ENCODE data around the gene IQSEC3.

- TF ChIP-seq CTCF (conservative IDR thresholded peaks at IDR 0.05): no peak
- no peak for TF ChIP-seq ZFX (IDR thresholded peaks at IDR 0.05)
These were observed 45.8 kb upstream of the IQSEC3 start for GRCh38 chr12:20757-21156.
